Left ventricle myocardium superior (tissue), 1 donor: ENCODE results near the gene RPP25L. TPM values are rescaled to one million over a fixed set of nuclear protein-coding genes. Genes with fewer than 3 reads are reported as not detected.
A peak's percentile ranks its signal among the peaks of the same experiment; 100 is the strongest.

Experiments
- ATAC-seq: fragments of 200-7000 bp; cut with Tn5 transposase; one replicate; pipeline ENCODE4 v1.9.1; 2020; ENCODE audit warnings: mild to moderate bottlenecking, moderate library complexity
- DNase-seq: peaks from one replicate; pipeline ENCODE4 v3.0.0-alpha.2; 2020
- intact Hi-C: fragments of 100-400 bp; cut with micrococcal nuclease; formaldehyde crosslinking; loops from one replicate; pipeline ENCODE4 v1.11.0; 2022
- total RNA-seq: library from RNA; stranded (reverse); fragmentation: NEBNext Ultra II Directional; extraction: Animal tissue kit (Norgen Biotek cat#: 25700); gene quantifications from one replicate; pipeline ENCODE4 v1.2.1, GENCODE V29; 2021
- donor health status: DM: no; HTN: yes; CAD: no; lungs with severe emphysema.

RPP25L gene
- total RNA-seq, 1 donor from 2014 or later, result 40.8 TPM

DNA sequence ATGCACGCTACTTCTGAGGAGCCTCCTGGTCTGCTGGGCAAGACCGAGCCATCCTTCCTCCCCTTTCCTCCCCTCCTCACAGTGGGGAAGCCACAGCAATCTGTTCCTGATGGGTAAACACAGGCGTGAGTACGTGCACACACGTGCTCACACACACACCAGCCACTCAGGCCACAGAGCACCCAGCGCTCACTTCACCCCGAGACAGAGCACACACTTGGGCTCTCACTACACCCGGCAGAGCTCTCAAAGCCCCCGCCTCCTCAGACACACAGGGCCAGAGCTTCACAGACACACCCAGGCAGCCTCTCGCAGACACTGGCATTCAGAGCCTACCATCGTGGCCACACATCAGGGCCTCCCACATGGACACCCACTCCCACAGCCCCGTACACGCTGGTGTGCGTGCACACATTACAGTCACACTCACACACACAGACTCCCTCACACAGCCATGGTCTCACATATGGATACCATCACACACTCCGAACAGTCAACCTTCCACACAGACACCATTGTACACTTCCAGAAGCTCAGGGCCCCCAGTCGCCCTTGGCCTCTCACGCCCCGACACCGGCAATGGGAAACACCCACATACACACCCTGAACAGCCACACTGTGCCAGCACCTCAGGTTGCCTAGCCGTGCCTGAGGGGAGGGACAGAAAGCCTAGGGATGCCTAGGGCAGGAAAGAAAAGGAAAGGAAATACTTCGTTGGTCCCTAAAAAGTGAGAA is 35.9 kb downstream of the RPP25L start:
- intact Hi-C loops, result no loop called here
- ATAC-seq (no peak), DNase-seq (no peak)

DNA sequence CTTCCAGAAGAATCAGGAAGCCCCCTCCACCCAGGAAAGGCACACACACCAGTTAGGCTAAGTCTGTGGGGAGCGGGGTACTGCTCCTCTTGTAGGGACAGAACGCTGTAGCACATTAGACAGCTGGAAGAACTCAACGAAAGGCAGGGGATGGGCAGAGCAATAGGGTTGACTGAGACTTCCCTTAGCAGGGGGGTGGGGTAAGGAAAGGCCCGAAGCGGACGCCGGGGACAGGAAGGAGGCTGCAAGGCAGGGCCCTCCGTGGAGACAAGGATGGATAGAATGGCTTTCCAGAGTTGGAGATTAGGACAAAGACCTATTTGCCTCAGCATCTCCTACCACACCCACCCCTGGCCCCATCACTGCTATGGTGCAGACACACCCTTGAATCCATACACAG is 36.7 kb downstream of the RPP25L start:
- DNase-seq, result no peak
- no peak for ATAC-seq
- intact Hi-C loops, result no loop called here

DNA sequence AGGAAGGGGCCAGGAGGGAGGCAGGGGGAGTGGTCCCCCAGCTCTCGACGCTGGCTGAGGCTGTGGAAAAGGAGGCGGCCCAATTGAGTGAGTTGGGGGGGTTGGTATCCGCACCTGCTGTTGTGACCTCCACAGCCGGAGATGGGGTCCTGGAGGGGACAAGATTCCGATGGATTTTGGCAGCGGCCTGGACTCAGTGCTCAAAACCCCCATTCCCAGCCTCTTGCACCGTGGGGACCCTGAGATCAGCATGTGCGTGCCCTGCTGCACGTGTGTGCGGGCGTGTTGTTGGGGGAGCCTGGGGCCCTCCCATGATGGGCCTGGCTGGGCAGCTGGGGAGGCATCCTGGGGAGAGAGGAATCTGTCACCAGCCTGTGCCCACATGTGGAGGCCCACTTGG is 37.3 kb downstream of the RPP25L start:
- intact Hi-C loops, result no loop called here

DNA sequence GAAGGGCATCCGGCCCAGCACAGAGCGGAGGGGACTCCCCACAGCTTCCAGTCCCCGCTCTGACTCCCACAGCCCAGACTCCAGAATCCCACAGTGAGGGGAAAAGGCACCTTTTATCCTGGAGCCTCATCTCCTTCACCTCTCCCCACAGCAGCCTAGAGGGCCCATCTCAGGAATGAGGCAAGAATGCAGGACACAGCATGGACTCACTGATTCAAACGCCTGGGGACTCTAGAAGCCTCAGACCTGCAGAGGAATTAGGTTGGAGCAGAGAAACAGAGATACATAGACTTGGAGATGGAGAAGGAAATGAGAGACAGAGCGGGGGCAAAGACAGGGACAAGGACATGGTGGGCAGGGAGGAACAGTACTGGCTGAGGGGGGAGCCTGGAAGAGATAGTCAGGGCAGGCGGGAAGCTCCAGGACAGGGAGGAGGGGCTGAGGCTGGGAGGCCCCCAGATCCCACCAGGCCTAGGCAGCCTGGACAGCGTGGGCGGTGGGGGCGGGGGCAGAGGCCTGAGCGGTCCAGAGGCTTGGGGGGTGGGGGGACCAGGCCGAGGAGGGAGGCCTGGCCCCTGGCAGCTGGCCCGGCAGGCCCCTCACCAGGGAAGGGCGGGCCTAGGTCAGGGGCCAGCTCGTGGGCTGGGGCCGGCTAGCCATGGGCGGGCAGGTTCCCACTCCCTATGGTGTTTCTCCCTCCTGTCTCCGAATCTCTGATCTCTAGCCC is 38.1 kb downstream of the RPP25L start:
- DNase-seq, result no peak
- ATAC-seq, result no peak
- intact Hi-C loops, result no loop called here

More for the DNA sequence above, 37.3 kb downstream of the RPP25L start:
- ATAC-seq, result no peak
- DNase-seq, result no peak

DNA sequence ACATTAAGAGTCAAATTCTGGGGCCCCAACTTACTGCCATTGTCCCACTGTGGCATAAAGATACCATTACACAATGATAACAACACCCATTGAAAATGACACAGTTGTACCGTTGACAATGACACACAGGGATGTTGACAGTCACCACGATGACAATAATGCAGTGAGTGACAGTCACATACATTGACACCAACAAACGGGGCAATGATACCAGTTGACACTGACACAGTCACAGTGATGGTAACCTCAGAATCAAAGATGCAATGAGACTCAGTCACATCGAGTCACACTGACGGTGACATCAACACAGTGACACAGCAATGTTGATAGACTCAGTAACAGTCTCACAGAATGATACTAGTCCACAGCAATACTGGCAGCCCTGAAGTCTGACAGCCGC is 39.3 kb downstream of the RPP25L start:
- no peak for ATAC-seq

DNA sequence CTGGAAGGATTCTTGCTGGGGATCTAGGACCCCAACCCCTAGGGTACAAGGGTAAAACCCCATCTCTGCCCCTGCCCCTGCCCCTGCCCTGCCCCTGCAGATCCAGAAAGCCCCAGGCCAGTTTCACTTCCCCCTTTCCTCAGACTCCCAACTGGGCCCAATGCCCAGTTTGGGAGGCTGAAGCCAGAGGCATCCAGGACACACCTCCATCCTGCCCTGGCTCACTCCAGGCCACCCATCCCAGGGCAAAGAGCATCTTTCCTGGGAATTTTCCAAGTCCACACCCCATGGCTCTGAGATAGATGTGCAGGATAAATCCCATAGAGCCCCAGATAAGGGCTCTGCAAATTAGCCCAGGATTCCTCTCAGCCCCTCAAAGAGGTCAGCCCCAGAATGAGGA is 39.8 kb downstream of the RPP25L start:
- ATAC-seq, result no peak
- intact Hi-C loops, result no loop called here
- DNase-seq, result no peak

More for the DNA sequence above, 39.3 kb downstream of the RPP25L start:
- intact Hi-C loops, result no loop called here
- DNase-seq, result no peak

DNA sequence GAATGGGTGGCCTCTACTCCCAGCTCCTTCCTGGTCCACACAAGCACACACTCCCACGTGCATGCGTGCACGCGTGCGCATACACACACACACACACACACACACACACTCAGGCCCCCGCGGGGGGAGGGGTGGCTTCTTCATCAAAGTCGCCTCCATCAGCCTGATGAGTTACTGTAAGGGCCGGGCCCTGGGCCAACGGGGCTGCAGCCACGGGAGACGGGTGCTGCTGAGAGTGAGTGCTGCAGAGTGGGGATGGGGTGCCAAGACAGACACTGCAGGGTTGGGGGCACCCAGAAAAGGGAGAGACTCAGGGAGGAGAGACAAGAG is 40.5 kb downstream of the RPP25L start:
- ATAC-seq (no peak), DNase-seq (no peak)
- intact Hi-C loops, result no loop called here

DNA sequence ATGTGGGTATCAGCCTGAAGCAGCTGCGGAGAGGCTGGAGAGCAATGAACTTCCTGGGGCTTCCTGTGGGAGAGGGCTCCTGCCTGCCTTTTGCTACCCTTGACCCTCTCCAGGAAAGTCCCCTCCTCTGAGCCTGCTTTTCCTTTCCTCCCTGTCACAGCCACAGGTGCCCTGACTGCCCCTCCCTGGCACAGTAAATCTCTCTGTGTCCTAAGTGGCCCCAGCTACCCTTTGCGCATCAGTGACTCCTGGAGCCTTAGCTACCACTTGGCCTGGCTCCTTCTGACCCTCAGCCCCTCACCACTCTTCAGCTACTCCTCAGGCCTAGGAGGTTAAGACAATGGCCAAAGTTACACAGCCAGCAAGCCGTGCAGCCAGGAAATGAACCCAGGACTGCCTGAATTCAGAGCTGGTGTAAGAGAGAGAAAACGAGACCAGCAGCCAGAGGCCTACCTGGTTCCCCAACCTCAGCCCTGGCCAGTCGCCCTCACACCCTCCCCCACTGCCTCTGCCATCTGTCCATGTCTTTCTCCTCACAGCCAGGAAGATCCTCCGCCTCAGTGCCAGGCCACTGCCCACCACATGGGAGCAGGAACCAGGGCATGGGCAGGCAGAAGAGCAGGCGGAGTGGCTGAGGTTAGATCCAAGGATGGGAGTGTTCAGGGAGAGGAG is 41.0 kb downstream of the RPP25L start:
- intact Hi-C loops, result no loop called here
- ATAC-seq (no peak), DNase-seq (no peak)

DNA sequence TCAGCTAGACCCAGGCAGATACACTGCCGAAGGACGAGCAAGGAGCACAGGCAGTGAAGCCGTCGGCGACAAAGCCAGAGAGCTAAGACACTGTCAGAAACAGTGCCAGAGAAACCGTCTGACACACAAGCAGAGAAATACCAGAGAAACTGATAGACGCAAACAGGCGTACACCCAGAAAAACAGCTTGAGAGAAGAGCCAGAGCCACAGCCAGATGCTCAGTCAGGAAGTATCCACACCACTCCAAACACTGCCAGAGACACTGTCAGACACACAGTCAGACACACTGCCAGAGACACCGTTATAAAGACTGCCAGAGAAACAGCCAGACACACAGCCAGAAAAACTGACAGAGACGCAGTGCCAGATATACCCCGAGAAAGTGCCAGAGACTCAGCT is 41.5 kb downstream of the RPP25L start:
- ATAC-seq, result no peak
- intact Hi-C loops, result no loop called here
- no peak for DNase-seq

DNA sequence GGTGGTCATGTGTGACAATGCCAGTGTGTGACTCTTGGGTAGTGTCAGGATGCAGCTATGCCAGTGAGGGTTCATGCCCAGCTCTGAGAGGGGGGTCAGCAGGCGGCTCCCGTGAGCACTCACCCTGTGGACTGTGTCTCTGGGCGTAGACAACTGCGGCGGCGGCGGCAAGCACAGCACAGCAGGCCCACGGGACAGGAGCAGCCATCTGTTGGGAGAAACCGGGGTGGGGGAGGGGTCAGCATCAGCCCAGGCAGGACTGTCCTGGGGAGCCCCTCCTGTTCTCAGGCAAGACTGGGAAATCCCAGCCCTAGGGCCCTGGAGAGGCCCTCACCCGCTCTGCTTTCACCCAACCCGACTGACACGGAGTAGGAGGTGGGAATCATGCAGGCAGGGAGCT is 43.1 kb downstream of the RPP25L start:
- DNase-seq (no peak), ATAC-seq (no peak)
- intact Hi-C loops, result no loop called here

DNA sequence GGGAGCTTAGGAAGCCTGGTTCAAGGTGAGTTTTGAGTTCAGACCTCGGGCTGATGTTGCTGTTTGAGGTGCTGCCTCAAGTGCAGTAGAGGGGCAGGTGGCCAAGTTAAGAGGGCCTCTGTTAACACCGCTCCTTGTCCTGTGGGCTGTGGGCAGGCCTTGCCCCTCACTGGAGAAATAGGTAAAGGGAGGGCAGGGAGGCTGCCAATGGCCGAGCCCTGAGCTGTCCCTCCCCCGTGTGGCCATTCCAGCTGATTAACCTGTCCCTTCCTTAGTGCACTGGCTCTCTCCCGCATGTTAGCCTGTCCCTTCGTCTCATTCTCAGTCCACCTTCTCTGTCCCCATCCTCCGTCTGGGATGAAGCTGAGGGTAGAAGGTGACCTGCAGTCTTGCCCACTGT is 43.8 kb downstream of the RPP25L start:
- no peak for ATAC-seq
- DNase-seq, result no peak
- intact Hi-C loops, result no loop called here

DNA sequence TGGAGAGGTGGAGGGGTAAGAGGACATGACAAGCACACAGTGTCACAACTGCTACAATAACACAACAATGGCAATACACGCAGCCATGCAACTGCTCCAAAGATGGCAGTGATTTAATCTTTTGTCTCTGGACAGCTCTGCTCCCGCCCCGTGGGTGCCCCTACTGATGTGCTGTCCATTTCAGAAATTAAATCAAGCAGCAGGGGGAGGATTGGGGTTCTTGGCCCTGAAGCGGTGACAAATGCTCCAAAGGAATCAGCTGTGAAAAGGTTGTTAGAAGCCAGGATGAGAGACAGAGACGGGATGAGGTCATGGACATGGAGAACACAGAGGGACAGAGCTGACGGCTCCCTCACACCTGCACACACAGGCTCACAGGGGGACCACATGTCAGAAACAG is 44.9 kb downstream of the RPP25L start:
- ATAC-seq, result no peak
- intact Hi-C loops, result no loop called here
- DNase-seq, result no peak

DNA sequence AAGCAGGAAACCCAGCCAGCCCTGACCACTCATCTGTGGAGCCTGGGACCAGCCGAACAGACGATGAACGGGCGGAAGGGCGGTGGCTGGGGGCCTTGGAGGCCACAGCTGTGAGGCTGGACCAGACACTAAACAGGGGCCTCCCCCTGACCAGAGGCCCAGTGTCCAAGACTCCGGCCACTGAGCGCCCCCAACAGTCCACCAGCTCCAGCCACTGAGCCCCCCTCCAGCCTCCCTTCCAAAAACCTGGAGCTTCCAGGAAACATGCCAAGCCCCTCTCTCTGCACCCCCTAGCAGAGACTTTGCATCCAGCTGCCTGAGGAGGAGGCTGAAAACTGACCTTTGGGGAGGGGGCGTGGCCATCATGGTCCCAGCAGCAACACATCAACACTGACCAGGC is 45.6 kb downstream of the RPP25L start:
- intact Hi-C loops, result no loop called here
- ATAC-seq (no peak), DNase-seq (no peak)

DNA sequence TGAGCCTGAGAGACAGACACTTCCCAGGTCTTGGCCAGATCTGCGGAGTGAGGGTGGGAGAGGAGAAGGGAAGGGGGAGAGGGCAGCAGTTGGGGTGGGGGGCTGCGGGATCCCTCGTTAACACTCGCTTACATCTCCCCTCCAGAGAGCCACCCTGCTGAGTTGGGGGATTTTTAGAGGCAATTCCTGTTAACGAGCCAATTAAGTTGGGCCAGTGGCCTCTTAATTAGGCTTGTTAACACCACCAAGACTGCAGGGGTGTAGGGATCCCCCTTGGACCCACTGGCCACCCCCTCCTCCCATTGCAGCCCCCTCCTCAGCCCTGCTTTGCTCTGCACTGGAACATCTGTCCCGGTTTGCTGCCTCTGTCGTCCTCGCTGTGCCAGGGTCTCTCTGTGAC is 46.0 kb downstream of the RPP25L start:
- intact Hi-C loops, result no loop called here
- ATAC-seq, result no peak
- no peak for DNase-seq

DNA sequence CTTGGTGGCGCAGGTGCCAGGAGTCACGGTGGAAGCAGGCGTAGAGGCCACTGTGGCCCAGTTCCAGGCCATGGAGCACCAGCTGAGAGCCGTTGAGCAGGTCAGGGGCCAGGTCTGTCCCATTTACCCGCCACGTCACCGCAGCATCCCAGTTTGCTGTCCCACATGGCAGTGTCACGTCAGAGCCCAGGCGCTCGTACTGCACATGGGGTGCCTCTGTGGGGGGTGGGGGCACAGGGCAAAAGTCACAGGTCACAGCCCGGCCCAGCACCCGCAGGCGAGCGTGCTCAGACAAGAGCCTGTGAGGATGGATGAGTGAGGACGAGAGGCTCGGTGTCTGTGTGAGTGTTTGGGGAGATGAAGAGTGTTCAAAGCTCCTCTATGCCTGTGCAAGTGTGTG is 47.3 kb downstream of the RPP25L start:
- no peak for DNase-seq
- intact Hi-C loops, result no loop called here
- ATAC-seq, result no peak

DNA sequence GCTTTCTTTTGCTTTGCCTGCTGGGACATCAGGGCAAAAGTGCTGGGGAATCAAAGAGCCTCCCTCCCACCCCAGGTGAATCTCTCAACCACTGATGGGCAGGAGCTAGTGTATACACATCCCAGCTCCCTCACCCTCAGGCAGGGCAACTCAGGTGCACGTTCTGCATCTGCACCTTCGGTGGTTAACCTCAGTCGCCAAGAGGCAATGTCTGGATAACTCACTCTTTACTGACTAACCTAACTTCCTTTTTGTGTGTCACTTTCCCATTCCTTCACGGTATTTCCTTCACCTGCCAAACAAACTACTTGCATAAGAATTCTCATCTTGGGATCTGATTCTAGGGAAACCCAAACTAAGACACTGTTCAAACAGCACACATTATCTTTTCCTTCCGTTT is 48.6 kb downstream of the RPP25L start:
- no peak for DNase-seq
- no peak for ATAC-seq
- intact Hi-C loops, result no loop called here

DNA sequence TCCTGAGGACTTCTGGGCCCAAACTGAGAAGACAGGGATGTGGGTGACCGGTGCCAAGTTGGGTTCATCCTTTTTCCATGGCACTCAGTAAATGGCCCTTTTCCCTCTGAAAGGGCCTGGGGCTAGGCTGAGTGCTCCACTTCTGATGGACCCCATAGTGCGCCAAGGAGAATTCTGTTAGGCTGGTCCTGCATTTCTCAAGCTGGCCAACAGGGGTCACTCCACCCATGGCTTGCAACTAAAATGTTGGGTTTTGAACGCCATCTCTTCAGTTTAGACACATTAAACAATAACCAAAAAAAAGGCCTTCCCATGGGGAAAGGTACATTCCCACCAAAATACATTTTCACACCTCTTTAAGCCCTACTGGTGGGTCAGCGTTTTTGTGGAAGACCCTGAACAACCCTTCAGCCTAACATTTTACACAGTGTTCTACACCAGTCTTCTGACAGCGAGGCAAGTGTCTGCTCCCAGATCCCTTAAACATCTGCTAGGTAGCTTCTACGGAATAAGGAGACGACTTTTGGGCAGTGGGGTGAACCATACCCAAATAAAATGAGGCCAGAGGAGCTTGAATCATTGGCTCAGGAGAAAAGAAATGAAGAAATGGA is 49.7 kb downstream of the RPP25L start:
- no peak for ATAC-seq
- intact Hi-C loops, result no loop called here
- DNase-seq, result no peak

DNA sequence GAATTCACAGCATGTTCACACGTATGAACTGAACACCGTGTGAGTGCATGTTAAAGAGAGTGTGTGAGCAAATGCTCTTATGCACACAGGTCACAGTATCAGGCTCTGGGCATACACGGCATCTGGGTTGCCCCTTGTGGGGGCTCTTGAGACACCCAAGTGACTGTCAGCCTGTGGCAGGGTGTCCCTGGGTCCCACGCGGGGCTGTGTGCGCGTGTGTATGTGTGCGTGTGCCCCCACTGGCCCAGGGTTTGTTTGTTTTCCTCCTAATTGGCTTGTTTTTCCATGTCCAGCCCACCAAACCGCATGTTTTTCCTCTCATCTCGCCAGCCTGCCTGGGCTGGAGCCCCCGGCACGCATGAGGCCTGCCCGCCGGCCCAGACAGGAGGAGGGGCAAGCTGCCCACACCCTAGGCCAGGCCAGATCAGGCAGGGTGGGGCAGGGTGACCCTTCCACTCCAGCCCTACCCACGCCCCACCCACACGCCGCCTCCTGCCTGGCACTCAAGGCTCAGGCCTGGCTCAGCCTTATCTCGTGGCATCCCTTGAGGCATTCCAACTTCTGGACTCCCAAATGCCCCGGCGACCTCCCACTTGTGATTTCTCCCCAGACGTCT is 51.2 kb downstream of the RPP25L start:
- intact Hi-C loops, result no loop called here
- ATAC-seq (peak; percentile 22), DNase-seq (no peak)
